HEK293T (cell line): ENCODE data around the gene RNF220.

ENCODE experiments used
- ARNT ChIP-seq: fragments of 450-650 bp; IDR thresholded peaks from 2 replicates; pipeline ENCODE4 v1.6.1; 2017; ENCODE audit warnings: mild to moderate bottlenecking
- BHLHE40 ChIP-seq: fragments of 450-650 bp; IDR thresholded peaks from 2 replicates; pipeline ENCODE4 v1.6.1; 2016; ENCODE audit warnings: mild to moderate bottlenecking, moderate library complexity, borderline replicate concordance
- ELF4 ChIP-seq: fragments of 450-650 bp; IDR thresholded peaks from 2 replicates; pipeline ENCODE4 v1.6.1; 2017; ENCODE audit warnings: antibody characterized with exemption
- FOXA1 ChIP-seq: fragments of 450-650 bp; IDR thresholded peaks from 2 replicates; pipeline ENCODE4 v1.6.1; 2016; ENCODE audit warnings: mild to moderate bottlenecking
- FOXK2 ChIP-seq: fragments of 450-650 bp; IDR thresholded peaks from 2 replicates; pipeline ENCODE4 v1.6.1; 2016; ENCODE audit warnings: mild to moderate bottlenecking
- FOXM1 ChIP-seq: fragments of 450-650 bp; IDR thresholded peaks from 2 replicates; pipeline ENCODE4 v1.6.1; 2017; ENCODE audit warnings: mild to moderate bottlenecking, borderline replicate concordance
- NFRKB ChIP-seq: fragments of 450-650 bp; IDR thresholded peaks from 2 replicates; pipeline ENCODE4 v1.6.1; 2016; ENCODE audit warnings: mild to moderate bottlenecking, moderate library complexity
- SP1 ChIP-seq: fragments of 450-650 bp; IDR thresholded peaks from 2 replicates; pipeline ENCODE4 v1.6.1; 2017
- SUZ12 ChIP-seq: fragments of 450-650 bp; IDR thresholded peaks from 2 replicates; pipeline ENCODE4 v1.6.1; 2016; ENCODE audit warnings: mild to moderate bottlenecking
- TARDBP ChIP-seq: fragments of 450-650 bp; IDR thresholded peaks from 2 replicates; pipeline ENCODE4 v1.6.1; 2016
- ZNF384 ChIP-seq: fragments of 450-650 bp; IDR thresholded peaks from 2 replicates; pipeline ENCODE4 v1.6.1; 2016
- TF ChIP-seq, protein P1 (sequence below): fragments of 450-650 bp; IDR thresholded peaks from 2 replicates; pipeline ENCODE4 v1.6.1; 2016

DNA sequence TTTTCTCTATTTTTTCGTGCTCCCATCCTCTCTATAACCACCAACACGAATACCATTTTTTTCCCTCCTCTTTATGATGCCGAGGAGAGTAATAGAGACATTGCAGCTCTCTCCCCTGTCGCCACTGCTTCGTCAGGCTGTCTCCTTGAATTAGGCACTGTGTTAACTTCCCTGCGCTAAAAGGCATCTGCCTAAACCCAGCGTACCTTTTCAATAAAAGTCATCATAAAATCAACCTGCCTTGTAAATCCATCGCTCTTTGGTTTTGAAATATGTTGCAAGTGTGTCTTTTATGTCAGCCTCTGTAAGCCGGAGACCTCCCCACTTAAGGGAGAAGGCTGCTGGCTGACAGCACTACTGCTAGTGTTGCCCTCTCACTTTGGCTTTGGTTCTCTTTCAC is 8.7 kb downstream of the RNF220 start:
- TF ChIP-seq SP1 (no peak), ZNF384 (no peak), FOXK2 (no peak), TARDBP (no peak), FOXA1 (no peak), ARNT (no peak), SUZ12 (no peak), ELF4 (no peak), FOXM1 (no peak), NFRKB (no peak), BHLHE40 (no peak)
- TF ChIP-seq, protein P1, sequence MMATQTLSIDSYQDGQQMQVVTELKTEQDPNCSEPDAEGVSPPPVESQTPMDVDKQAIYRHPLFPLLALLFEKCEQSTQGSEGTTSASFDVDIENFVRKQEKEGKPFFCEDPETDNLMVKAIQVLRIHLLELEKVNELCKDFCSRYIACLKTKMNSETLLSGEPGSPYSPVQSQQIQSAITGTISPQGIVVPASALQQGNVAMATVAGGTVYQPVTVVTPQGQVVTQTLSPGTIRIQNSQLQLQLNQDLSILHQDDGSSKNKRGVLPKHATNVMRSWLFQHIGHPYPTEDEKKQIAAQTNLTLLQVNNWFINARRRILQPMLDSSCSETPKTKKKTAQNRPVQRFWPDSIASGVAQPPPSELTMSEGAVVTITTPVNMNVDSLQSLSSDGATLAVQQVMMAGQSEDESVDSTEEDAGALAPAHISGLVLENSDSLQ: peak; percentile 96
